HepG2 (cell line): Measurements from ENCODE around the gene VAV2. TPM values are rescaled to one million over a fixed set of nuclear protein-coding genes. Genes with fewer than 3 reads are reported as not detected.
A peak's percentile ranks its signal among the peaks of the same experiment; 100 is the strongest.

Experiments used
- ATAC-seq: fragments of 200-7000 bp; cut with Tn5 transposase; 3 replicates; pipeline ENCODE4 v1.9.1; 2020; ENCODE audit warnings: mild to moderate bottlenecking, moderate library complexity
- BruUV-seq: library from RNA; stranded (reverse); fragments of 400-500 nt; replicated peaks from 2 replicates; lab custom pipeline; 2021; lab: Mats Ljungman, UMichigan
- CTCF ChIA-PET: fragments of 300-600 bp; formaldehyde crosslinking; extraction: SDS; loops from one replicate; lab custom pipeline; 2021; ENCODE audit warnings: low total read pairs, inconsistent platforms, low intra/inter-chr PET ratio; lab: Yijun Ruan, JAX
- POLR2A ChIA-PET: fragments of 350-600 bp; sonication (Branson Sonifier 250); formaldehyde crosslinking; loops from one replicate; lab custom pipeline; 2020; ENCODE audit warnings: antibody characterized with exemption, inconsistent platforms; lab: Yijun Ruan, JAX
- DNase-seq: peaks from one replicate; pipeline ENCODE4 v3.0.0-alpha.2; 2015; ENCODE audit warnings: low spot score
- FAIRE-seq: peaks from 3 replicates; lab custom pipeline; 2011; peaks lifted over from hg19 to GRCh38; lab: Jason Lieb, UNC
- H2AFZ ChIP-seq: one replicate; pipeline ENCODE4 v1.6.1; 2011; ENCODE audit warnings: low read length, inconsistent platforms
- H3K27ac ChIP-seq: fragments of 300-600 bp; 3 replicates; pipeline ENCODE4 v1.8.0; 2011; ENCODE audit warnings: mixed run types, mild to moderate bottlenecking, mixed read lengths, low read length, inconsistent platforms; ENCODE audit not compliant: insufficient read depth; ENCODE audit errors: extremely low read length
- H3K27me3 ChIP-seq, 2 experiments: fragments of 200-600 bp in 1 of 2; 2 replicates in 1 of 2; 3 replicates in 1 of 2; pipeline versions ENCODE4 v1.6.0 to v1.8.0; 2011; ENCODE audit warnings: low read length in 2 of 2, mild to moderate bottlenecking in 2 of 2, moderate library complexity in 2 of 2, inconsistent platforms in 1 of 2; ENCODE audit not compliant: insufficient read depth in 2 of 2, control insufficient read depth in 1 of 2
- H3K36me3 ChIP-seq, 2 experiments: fragments of 200-600 bp in 1 of 2; replicated peaks in 1 of 2; 2 replicates in 1 of 2; 3 replicates in 1 of 2; pipeline versions ENCODE4 v1.5.1 to v1.8.0; 2011; ENCODE audit warnings: low read length in 2 of 2, inconsistent platforms in 1 of 2; ENCODE audit not compliant: insufficient read depth in 2 of 2, control insufficient read depth in 1 of 2
- H3K4me1 ChIP-seq: 2 replicates; pipeline ENCODE4 v1.5.1; 2012; ENCODE audit warnings: low read length, inconsistent platforms; ENCODE audit not compliant: insufficient read depth
- H3K4me2 ChIP-seq: 2 replicates; pipeline ENCODE4 v1.6.0; 2011; ENCODE audit warnings: low read depth, low read length, inconsistent platforms
- H3K4me3 ChIP-seq, 3 experiments: fragments of 200-600 bp in 1 of 3; sonication (generic), shearing (Covaris generic) in 1 of 3; replicated peaks in 1 of 3; 2 replicates each; pipeline ENCODE4 v1.5.1; 2011 to 2016; ENCODE audit warnings: low read length in 3 of 3, inconsistent platforms in 2 of 3, low read depth in 2 of 3, mild to moderate bottlenecking in 2 of 3, control low read depth in 1 of 3, mixed read lengths in 1 of 3; ENCODE audit not compliant: insufficient read depth in 1 of 3
- H3K79me2 ChIP-seq: one replicate; pipeline ENCODE4 v1.6.1; 2011; ENCODE audit warnings: low read length, inconsistent platforms; ENCODE audit not compliant: insufficient read depth
- H3K9ac ChIP-seq: 2 replicates; pipeline ENCODE4 v1.6.0; 2011; ENCODE audit warnings: mild to moderate bottlenecking, low read depth, low read length, inconsistent platforms; ENCODE audit not compliant: insufficient read depth
- H3K9me3 ChIP-seq: 2 replicates; pipeline ENCODE4 v1.5.1; 2012; ENCODE audit warnings: mild to moderate bottlenecking, low read length
- H4K20me1 ChIP-seq: 2 replicates; pipeline ENCODE4 v1.6.0; 2011; ENCODE audit warnings: inconsistent platforms, mild to moderate bottlenecking, low read length, moderate library complexity; ENCODE audit not compliant: insufficient read depth
- AKAP8 ChIP-seq: sonication (generic); formaldehyde crosslinking; IDR thresholded peaks from 2 replicates; pipeline ENCODE4 v1.5.1; 2020; ENCODE audit warnings: mild to moderate bottlenecking, missing genetic modification reagents
- ARID4A ChIP-seq: sonication (generic); formaldehyde crosslinking; IDR thresholded peaks from 2 replicates; pipeline ENCODE4 v1.5.0; 2020; ENCODE audit warnings: mild to moderate bottlenecking, missing genetic modification reagents, borderline replicate concordance
- ATF5 ChIP-seq: sonication (generic); formaldehyde crosslinking; IDR thresholded peaks from 2 replicates; pipeline ENCODE4 v1.4.0; 2020; ENCODE audit warnings: mild to moderate bottlenecking, low read depth, missing genetic modification reagents
- BHLHE40 ChIP-seq: IDR thresholded peaks from 2 replicates; pipeline ENCODE4 v1.6.1; 2011; ENCODE audit warnings: low read length, improper control_type of control experiment
- GMEB1 ChIP-seq: sonication (generic); formaldehyde crosslinking; IDR thresholded peaks from 2 replicates; pipeline ENCODE4 v1.5.1; 2020; ENCODE audit warnings: missing genetic modification reagents, mild to moderate bottlenecking, borderline replicate concordance
- HNF1A ChIP-seq, 2 experiments: sonication (generic) in 1 of 2; formaldehyde crosslinking in 1 of 2; IDR thresholded peaks; 2 replicates each; pipeline versions ENCODE4 v1.4.0 to v1.6.1; 2016 to 2020; ENCODE audit warnings: borderline replicate concordance in 1 of 2, low read depth in 1 of 2, mild to moderate bottlenecking in 1 of 2, missing genetic modification reagents in 1 of 2
- LCORL ChIP-seq, 2 experiments: fragments of 450-650 bp in 1 of 2; sonication (generic) in 1 of 2; formaldehyde crosslinking in 1 of 2; IDR thresholded peaks; 2 replicates each; pipeline versions ENCODE4 v1.5.0 to v1.6.1; 2017 to 2020; ENCODE audit warnings: antibody characterized with exemption in 1 of 2, missing genetic modification reagents in 1 of 2
- NR2F6 ChIP-seq, 2 experiments: IDR thresholded peaks; 2 replicates each; pipeline ENCODE4 v1.6.1; 2016; ENCODE audit warnings: antibody characterized with exemption in 1 of 2, mild to moderate bottlenecking in 1 of 2
- PHF5A ChIP-seq: IDR thresholded peaks from one replicate; pipeline ENCODE4 v1.6.1; 2018; ENCODE audit warnings: low read depth, missing genetic modification reagents; ENCODE audit not compliant: unreplicated experiment
- PITX1 ChIP-seq: sonication (generic); formaldehyde crosslinking; IDR thresholded peaks from 2 replicates; pipeline ENCODE4 v1.5.1; 2020; ENCODE audit warnings: mild to moderate bottlenecking, missing genetic modification reagents
- SIX4 ChIP-seq: sonication (generic); formaldehyde crosslinking; IDR thresholded peaks from 2 replicates; pipeline ENCODE4 v1.4.0; 2020; ENCODE audit warnings: missing genetic modification reagents
- WGBS: methylation state at CpG from one replicate; pipeline ENCODE4 v1.1.6; 2017; ENCODE audit warnings: low lambda C conversion rate; 5-methylcytosine and 5-hydroxymethylcytosine counted together
- in situ Hi-C: cut with HindIII; loops from 2 replicates; pipeline ENCODE4 v1.10.0; 2017; ENCODE audit warnings: low pct_unique_long_range_greater_than_20kb; ENCODE audit not compliant: extremely low pct_ligation_motif_present
- intact Hi-C: fragments of 100-400 bp; cut with micrococcal nuclease; formaldehyde crosslinking; loops from one replicate; pipeline ENCODE4 v1.10.0; 2022; ENCODE audit not compliant: unreplicated experiment
- polyA plus RNA-seq, 8 experiments: library from polyadenylated mRNA; depleted of rRNA in 3 of 8; stranded (reverse) in 7 of 8; unstranded in 1 of 8; fragments of >200 nt; fragmentation: Illumina TruSeq in 4 of 8; extraction: Trizol in 4 of 8; gene quantifications; 2 replicates each; pipeline versions ENCODE4 v1.2.1 to v1.2.3, GENCODE V29; 2011 to 2016; ENCODE audit warnings: low read depth in 4 of 8, missing spikeins in 1 of 8, mixed read lengths in 1 of 8; ENCODE audit not compliant: insufficient read depth in 1 of 8
- total RNA-seq, 5 experiments: library from RNA; depleted of rRNA; stranded (reverse); fragments of >200 nt; fragmentation: Illumina TruSeq; extraction: Trizol; gene quantifications; 2 replicates each; pipeline ENCODE4 v1.2.3, GENCODE V29; 2016; ENCODE audit warnings: low read depth in 1 of 5

VAV2 gene
- total and polyA plus RNA-seq, 2 of the 13 experiments (the other 11 are each of a cell fraction or from before 2014, with no cell fraction given) = 22.5 to 22.9 TPM

GRCh38 chr9:133789778-133790177 lies 202.3 kb downstream of the VAV2 start:
- peak; percentile 47 for ATAC-seq
- H3K4me1 ChIP-seq = peaks cover 35% of the 10 kb centered on the region
- H3K79me2 ChIP-seq = no peaks in the 10 kb centered on the region
- peak overlapping the region; percentile 53 for H3K4me2 ChIP-seq
- no peaks in the 10 kb centered on the region for H3K9me3 ChIP-seq
- H3K9ac ChIP-seq = peak overlapping the region; percentile 31; the same call in 1 of the 2 replicates
- H2AFZ ChIP-seq = no peak overlapping the region
- peak overlapping the region; percentile 73 for H3K27ac ChIP-seq
- no peak overlapping the region for H3K4me3 ChIP-seq
- no peak for FAIRE-seq
- in situ Hi-C loops (loop anchor here (5.0 kb wide), 1 partner anchor 203 kb away; the partner anchor contains the start of gene VAV2), intact Hi-C loops (loop anchor here (1.0 kb wide), 1 partner anchor 205 kb away; no protein-coding TSS in a partner anchor)
- CTCF ChIA-PET = interaction anchor here (1.7 kb wide), 1 partner anchor 204 kb away, joined by 9 read pairs; no protein-coding TSS in a partner anchor
- WGBS = 20% methylated on average over 6 of the region's 8 CpGs
- H3K36me3 ChIP-seq = peaks cover 18 to 51% of the 10 kb centered on the region in 2 experiments; a peak in 4 of 5 replicates
- H3K27me3 ChIP-seq = no peaks in the 10 kb centered on the region
- no TSS peak for BruUV-seq
- H4K20me1 ChIP-seq = 0 out of 2 replicates have a peak, but pooled peaks cover 4% of the 10 kb centered on the region
- peak; percentile 23 for DNase-seq
- POLR2A ChIA-PET = interaction anchor here (0.7 to 1.2 kb wide), 6 partner anchors 51 to 645 kb away, joined by 3 to 6 read pairs (median 4); no protein-coding TSS in a partner anchor
- TF ChIP-seq PITX1 (CRISPR knock-in tag) (0 out of 2 replicates have a peak, but pooled peaks have one; percentile 2), GMEB1 (no peak), BHLHE40 (no peak), AKAP8 (CRISPR knock-in tag) (peak; percentile 5; the same call in 1 of the 2 replicates), HNF1A (IDR thresholded peaks at IDR 0.05; ENCODE audit: low read depth) (no peak), HNF1A (CRISPR knock-in tag; IDR thresholded peaks at IDR 0.05; ENCODE audit: borderline replicate concordance) (0 out of 2 replicates have a peak, but pooled peaks have one; percentile 12), SIX4 (CRISPR knock-in tag) (no peak), NR2F6 (IDR thresholded peaks at IDR 0.05) (no peak), NR2F6 (CRISPR knock-in tag; IDR thresholded peaks at IDR 0.05) (no peak; the same call in 1 of the 2 replicates), LCORL (IDR thresholded peaks at IDR 0.05) (no peak), LCORL (CRISPR knock-in tag; IDR thresholded peaks at IDR 0.05) (0 out of 2 replicates have a peak, but pooled peaks have one; percentile 2), ATF5 (CRISPR knock-in tag) (no peak), ARID4A (CRISPR knock-in tag) (0 out of 2 replicates have a peak, but pooled peaks have one; percentile 1), PHF5A (CRISPR knock-in tag) (no peak)
